DMS153 treated with DMSO at 0.1 percent for 48 hours (cell line): ENCODE data around the gene PPP1R13B.
"Not testable (repeated sequence)": the region's sequence is repeated elsewhere in the genome, so short reads cannot be mapped to it uniquely, and the experiment has no call there.

Source experiments
- DNase-seq: peaks from one replicate; lab custom pipeline; 2025; ENCODE audit not compliant: unreplicated experiment; lab: John Stamatoyannopoulos, UW

The PPP1R13B gene

DNA sequence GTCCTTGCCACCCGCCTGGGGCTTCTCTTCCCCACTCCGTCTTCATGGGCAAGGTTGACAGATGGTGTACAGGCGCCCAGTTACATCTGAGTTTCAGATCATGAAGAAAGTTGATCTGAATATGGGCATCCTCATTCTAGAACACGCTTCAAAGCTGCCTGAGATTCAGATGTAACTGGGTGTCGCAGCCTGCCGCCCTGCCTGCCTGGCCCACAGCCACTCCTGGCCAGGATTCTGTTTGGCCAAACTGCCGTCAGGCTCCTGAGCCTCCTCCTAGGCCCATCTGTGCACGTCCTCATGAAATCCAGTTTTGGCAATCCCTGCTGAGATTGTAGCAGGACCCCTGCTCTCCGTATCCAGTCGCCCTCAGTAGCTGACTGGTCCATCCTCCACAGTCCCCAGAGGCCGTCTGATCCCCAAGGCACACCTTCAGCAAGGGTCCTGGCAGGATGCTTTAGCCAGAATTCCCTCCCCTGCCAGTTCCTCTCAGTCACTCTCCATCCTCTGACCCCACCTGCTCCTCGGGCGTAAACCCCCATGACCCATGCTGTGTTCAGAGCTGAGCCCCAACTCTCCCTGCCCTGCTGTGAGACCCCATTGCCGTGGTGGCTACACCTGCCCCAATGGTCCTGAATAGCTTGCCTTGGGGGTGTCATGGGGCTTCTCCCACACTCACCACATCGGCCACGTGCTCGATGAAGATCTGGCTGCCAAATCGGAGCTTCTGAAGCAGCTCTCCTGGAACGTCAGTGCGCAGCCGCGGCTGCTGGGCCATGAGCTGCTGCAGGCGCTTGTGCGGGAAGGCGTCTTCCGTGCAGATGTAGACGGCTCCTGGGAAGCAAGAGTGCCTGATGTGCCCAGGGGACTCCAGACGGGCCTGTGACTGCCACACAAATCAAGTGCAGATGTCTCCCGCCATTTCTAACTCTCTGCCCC, 144.6 kb downstream of the PPP1R13B start:
- no peak for DNase-seq

DNA sequence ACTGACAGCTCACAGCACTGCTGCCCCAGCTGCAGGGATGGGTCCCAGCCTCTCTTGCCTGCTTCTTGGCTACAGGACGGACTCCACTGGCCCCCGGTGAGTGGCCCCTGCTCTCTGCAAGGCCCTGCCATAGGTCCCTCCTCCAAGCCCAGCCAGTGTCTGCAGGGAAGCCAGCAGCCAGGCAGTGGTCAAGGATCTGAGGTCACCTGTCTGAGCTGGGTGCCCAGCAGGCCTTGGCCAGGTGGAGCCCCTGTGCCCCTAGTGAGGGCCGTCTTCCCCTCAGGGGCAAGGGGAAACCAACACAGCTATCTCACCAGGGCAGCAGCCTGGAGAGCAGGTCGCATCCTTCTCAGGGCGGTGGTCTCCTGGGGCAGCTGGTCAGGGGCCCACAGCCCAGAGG, 145.3 kb downstream of the PPP1R13B start:
- DNase-seq = no peak

DNA sequence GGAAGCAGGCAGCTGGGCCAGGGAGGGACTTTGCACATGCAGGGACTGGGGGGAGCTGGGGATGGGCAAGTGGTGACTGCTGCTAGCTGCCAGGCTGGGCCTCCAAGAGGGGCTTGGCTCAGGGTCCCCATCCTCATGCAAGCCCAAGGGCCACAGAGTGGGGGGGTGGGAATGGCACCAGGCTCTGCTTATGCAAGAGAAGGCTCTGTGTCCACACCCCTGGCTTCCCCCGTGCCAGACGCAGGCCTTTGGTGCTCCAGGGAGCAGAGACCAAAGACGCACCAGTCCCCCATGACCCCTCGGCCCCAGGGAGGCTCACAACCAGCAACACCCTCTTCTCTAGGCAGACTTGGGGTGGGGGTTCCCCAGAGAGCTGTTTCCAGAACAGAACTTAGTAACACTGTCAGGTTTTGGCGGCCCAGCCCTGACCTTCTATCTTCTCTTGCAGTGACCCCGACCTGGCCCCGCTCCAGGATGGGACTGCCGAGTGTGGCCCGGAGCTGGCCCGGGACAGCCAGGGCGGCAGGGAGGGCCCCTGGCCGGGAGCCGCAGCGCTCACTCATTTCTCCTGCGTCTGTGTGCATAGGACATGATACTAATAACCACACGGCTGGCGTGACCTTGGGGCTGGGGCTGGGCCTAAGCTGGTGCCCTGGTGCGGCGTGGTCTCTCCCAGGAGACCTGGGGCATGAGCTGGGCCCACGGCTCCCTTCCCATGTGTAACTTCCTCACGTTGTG, 146.5 kb downstream of the PPP1R13B start:
- no peak for DNase-seq

DNA sequence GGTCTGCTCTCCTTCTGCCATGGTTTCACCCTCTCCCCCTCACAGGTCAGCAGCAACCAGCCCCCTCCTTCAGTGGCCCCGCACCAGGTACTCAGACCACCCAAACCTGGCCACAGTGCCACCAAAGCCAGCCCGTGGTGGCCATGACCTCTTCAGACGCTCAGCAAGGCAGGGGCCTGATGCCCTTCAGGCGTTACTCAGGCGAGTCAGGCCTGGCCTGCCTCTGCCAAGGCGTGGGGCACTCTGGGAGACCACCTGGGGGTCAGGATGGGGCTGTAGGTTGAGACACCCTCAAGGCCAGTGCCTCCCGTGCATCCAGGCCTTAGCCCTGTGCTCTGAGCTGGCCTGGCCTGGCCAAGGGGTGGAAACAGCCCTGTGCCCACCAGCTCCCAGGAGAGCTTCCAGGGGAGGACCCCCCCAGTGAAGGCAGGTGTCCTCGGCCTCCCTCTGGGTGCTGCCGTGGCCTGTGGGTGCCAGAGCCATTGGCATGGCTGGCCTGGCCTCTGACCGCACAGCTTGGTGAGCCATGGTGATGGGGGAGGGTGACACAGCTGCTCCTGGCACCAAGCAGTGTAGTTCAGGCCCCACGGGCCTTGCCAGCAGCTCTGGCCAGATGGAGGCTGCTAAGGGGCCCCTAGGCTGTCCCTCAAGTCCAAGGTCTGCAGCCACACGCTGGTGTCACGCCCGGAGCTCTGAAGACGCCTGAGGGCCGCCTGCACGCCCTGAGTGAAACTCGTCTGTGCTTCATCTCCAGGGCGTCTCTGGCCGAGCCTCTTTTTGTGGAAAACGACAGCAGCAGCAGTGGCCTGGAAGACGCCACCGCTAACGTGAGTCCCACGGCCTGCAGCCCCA, 147.2 kb downstream of the PPP1R13B start:
- DNase-seq = no peak

DNA sequence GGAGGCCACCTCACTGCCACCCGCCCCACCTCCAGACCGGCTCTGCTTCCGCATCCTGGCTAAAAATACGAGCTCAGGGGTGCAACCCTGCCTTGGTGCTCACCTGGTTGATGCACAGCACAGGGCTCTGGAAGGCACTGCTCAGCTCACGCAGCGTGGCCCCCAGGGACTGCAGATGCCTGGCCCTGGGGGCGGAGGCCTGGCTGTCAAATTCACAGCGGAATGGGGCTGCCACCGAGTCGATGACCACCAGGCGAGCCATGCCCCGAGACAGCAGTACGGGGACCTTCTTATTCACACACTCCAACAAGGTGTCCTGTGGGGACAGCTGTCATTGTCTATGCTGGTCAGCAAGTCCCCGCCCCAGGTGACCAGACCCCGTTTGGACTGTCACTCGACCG, 148.1 kb downstream of the PPP1R13B start:
- DNase-seq = no peak

DNA sequence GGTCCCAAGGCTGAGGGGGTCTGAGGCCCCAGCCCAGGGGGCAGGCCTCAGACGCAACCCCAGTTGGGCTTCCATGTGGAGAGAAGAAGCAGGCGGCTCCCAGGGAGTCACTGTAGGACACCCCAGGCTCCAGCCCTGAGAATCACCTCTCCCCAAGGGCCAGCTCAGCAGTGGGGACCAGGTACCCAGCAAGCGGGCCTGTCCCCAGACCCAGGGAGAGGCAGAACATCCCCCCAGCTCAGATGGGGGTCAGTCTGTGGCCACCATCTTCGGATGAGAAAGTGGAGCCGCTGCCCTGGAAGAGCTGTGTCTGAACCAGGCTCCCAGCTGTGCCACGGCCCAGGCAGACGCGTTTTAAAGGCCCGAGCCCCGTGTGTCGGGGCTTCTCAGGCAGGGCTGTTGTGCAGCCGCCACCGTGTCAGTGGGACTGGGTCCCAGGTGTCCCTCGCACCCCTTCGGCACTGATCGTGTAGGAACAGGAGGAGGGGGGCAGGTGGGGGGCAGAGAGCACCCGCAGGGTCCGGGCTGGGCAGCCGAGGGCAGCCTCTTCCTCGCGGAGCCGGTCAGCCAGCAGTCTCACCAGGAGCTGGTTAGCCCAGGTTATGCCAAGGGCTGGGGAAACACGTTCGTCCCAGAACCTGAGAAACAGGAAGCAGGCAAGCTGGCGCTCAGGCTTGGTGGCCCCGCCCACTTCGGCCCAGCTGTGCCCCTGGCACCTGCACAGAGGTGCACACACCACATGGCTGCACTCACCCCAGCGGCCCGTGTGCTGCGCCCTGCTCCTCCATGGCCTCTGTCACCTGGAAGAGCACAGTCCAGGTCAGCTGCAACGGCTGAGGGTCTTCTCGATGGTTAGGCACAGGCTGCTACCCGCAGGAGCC, 148.8 kb downstream of the PPP1R13B start:
- DNase-seq = no peak

DNA sequence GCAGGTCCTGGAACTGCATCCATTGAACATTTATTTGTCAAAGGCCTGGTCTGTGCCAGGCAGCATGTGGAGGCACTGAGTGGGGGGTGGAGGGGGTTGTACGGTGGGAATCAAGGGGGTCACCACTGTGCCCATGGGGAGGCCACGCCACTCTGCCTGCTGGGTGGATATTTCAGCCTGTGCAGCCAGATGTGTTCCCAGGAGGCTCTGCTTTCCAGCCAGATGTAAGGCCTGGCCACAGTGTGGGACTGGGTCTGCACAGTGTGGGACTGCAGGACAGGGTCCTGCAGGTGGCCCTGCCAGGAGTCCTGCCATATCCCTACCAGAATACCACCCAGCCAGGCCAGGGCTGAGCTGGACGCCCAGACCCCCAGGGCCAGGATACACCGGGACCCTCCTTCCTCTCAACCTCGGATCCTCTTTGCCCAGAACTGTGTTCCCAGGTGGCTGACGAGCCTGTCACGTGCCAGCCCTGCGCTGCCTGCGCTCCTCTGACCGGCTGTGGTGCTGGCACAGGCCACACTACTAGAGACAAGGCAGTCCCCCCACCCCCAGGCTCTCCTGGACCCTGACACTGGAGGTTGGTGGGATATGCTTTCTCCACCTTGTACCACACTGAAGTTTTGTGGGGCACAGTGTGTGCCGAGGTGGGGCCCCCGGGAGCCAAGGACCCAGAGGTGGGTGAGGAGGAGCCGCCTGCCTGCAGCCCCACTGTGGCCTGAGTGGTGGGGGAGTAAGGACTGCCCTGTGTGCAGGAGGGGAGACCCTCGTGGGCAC, 149.6 kb downstream of the PPP1R13B start:
- DNase-seq = no peak

DNA sequence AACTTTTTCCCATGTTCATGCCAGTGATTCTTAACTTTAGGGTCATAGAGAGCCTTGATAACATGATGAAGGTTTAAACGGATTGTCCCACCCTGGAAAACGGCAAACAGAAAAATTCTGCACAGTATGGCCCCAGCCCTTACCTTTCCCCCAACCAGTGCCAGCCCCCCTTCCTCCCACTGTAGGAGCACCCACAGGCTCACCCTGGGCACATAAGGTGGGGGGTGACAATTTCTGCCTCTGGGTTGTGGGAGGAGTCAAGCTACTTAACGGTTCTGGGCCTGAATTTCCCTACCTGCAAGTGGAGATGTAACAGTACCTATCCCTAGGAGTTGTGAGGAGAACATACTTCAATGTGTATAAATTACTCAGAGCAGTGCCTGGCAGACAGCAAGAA, 150.2 kb downstream of the PPP1R13B start:
- no peak for DNase-seq

DNA sequence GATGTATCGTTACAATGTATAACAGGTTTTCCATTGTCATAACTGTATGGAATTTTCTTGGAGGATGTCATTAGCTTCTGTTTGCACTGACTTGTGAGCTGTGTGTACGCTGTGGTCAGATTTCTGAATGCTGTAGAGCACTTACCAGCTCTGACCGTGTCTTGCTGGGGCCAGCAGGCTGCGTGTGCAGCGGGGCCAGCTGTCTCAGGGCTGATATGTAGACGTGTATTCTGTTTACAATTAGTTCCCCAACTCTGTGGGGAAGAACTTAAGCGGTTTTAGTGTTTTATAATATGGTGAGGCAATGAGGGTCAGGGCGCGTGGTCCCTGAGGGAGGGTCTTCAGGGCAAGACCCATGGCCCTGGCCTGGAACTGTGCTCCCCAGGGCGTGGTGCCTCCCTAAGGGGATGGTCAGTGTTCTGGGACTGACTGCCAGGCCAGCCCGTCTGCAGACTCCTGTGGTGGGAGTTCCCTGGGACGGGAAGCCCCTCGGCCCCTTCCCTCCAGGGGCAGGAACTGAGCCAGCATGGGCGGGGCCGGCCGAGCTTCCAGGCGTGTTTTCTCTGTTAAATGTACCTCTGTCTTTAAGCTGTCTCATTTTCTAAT, 150.8 kb downstream of the PPP1R13B start:
- DNase-seq = no peak

DNA sequence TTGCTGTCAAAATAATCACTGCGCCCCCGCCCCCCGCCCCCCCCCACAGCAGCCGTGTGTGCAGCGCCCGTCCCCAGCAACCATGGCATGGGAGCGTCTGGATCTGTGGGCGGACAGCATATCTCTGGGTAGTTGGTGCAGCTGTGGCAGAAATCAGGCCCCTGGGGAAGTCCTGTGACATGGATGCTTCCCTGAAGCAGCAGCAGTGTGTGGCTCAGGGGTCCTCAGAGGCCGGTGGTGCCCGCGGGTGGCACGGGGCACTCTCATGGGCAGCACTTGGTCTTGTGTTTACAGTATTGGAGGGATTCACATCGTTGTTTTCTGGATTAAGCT, 151.3 kb downstream of the PPP1R13B start:
- DNase-seq = no peak

DNA sequence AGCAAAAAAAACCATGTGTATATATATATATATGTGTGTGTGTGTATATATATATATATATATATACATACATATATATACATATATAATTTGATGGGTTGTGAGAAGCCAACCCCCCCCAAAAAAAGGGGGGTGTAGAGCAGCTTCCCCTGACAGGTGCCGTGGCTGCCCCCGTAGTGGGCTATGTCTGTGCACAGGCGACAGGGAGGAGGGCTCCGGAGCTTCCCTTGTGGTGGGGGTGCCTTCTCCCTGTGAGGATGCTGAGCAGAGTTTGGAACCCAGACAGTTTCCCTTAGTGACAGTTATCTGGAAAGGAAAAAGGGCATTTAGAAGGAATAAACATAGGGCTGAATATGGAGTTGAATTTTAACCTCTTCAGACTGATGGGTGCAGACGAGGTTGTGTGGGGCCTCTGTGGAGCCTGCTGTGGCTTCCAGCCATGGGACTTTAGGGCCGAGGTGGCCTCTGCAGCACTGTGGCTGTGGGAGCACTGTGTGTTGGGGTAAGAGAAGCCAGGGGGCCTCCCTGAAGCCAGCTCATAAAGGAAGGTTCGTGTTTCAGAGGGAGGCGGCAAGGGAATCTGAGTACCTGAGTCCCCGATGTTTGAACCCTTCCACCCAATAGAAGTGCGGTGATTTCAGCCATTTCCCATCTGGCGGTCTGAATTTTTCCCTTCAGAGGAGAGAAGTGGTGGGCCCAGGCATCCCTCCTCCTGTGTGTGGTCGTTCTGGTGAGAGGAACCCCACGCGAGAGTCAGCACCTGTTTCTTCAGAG, 151.9 kb downstream of the PPP1R13B start:
- no peak for DNase-seq

DNA sequence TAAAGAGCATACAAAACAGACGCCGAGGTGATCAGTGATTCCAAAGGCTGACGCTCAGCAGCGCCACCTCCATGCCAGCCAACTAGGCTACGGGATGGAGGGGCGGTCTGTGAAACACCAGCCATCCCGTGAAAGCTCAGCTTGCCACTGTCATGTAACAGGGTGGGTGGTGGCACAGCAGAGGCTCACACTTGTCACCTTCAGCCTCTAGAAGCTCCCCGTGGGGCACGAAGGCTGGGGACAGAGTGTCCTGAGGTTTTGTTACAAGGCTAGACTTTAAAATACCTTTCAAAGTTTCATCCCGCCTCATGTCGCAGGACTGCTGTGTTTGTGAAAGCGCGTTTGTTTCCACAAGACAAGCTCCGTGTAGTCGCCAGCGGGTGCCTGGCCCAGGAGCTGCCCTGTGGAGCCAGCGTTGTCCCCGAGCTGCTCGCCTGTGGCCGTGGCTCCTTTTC, 152.8 kb downstream of the PPP1R13B start:
- no peak for DNase-seq

DNA sequence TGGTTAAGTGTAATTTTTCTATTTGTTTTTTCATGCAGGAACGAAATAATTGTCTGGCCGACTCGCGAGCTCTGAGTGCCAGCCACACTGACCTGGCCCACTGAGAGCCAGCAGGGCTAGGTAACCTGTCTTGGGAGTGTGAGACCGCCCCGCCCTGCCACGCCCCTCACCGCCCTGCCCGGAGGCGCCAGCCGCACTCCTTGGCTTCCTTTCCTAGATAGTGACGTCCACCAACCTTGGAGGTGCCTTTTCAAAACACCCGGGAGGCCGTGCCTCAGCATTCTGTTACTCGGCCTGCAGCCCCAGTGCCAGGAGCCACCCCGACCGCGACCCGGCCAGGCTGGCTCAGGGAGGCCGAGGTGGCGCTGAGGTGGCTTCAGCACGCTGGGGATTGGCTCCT, 153.9 kb downstream of the PPP1R13B start:
- DNase-seq = no peak

DNA sequence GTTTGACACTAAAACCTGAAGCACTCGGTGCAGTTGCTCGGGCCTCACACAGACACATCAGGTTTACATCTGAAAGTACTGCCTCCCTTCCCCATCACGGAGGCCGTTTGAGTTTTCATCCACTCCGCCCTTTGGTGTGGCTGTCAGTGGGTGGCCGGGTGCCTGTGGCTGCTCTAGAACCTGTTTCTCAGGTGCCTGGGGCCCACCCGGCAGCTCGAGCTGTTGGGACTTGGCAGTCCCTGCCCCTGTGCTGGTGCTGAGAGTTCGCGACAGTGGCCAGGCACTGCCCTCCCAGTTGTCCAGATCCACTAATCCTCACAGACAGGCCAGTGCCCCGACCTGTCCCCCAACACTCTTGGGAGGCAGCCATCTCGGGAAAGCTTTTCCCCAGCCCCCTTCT, 154.5 kb downstream of the PPP1R13B start:
- no peak for DNase-seq

DNA sequence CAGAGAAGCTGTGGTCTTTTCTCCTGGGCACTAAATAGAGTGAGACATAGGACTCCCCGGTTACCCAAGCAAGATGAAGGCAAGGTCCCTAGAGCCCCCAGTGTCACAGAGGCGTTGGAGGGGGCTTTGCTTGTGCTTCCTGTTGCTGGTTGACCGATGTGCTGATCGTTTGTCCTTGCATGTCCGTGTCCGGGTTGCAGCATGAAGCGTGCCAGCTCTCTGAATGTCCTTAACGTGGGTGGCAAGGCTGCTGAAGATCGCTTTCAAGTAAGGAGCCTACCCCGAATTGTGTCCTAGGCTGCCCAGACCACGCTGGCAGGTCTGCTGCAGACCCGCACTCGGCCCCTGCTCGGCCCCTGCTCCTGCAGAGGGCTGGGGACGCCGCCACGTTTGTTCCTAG, 155.2 kb downstream of the PPP1R13B start:
- no peak for DNase-seq

DNA sequence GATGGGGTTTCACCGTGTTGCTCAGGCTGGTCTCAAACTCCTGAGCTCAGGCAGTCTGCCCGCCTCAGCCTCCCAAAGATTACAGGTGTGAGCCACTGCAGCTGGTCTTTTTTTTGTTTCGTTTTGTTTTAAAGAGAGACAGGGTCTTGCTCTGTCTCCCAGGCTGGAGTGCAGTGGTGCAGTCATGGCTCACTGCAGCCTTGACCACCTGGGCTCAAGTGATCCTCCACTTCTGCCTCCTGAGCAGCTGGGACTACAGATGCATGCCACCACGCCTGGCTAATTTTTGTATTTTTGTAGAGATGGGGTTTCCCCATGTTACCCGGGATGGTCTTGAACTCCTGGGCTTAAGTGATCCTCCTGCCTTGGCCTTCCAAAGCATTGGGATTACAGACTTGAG, 155.7 kb downstream of the PPP1R13B start:
- DNase-seq = not testable (repeated sequence)

DNA sequence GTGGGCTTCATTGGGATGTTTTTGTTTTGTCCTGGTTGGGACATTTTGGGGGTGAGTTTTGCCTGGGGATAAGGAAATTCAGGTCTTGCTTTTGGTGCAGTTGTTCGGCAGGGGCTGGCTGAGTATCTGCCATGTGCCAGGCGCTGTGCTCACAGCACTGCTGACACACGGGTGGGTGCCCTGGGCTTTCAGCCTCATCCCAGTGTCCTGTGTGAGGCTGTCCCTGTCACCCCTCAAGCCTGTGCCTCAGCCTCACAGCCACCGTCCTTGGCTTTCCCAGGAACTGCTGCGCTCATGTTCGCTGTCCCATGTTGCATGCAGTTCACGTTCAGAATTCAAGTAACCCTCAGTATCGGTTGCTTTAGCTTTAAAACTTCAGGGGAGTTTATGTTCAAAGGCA, 157.0 kb downstream of the PPP1R13B start:
- no peak for DNase-seq
